GM21360 (cell line): Measurements from ENCODE around the gene MRPL55.
A peak's percentile ranks its signal among the peaks of the same experiment; 100 is the strongest.

ENCODE experiments used
- ATAC-seq: cut with Tn5 transposase; IDR thresholded peaks from one replicate; pipeline ENCODE4 v1.9.1; 2021; ENCODE audit warnings: mild to moderate bottlenecking, moderate library complexity; ENCODE audit not compliant: unreplicated experiment

The MRPL55 gene

GRCh38 chr1:228102791-228103620, 6.1 kb downstream of the MRPL55 start, which contains the start of gene C1orf35:
Gene C1orf35, minus strand, starts transcription at chr1:228103325. Its CDS starts 98 bp downstream, at chr1:228103227.
- ATAC-seq, result peak; percentile 62

GRCh38 chr1:228101994-228102790, 6.9 kb downstream of the MRPL55 start:
- peak; percentile 31 for ATAC-seq

- peak; percentile 5 for ATAC-seq
Observed at GRCh38 chr1:228101614-228101993, 7.5 kb downstream of the MRPL55 start.

DNA sequence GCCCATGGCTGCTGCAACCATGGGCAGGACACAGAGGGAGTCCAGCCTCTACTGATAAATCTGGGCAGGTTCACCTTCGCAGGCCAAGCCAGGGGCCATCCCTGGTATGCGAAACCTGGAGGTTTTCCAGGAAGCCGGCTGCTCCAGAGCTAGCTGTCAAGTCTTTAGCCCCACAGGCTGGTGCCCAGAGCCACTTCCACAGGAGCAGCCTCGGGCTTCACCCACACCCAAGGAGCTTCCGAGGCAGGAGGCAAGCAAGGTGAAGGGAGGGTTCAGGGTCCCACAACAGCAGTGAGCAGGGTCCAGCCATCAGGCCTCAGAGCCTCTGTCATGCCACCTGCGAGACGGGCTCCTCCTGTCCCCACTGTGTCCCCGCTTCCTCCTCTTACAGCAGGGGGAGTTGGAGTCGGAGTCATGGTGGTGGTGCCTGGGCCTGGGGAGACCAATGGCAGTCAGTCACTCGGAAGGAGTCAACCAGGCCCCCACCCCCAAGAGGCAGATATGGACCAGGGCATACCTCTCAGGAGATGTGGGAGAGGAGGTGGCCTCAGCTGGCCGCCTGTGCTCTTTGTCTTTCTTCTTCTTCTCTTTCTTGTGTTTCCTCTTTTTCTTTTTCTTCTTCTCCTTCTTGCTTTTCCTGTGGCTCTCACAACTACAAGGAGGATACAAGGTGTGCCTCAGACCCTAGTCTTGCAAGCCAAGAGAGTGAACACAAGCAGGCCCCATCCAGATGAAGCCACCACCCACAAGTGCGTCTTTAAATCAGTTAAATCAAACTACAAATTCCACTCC, 8.1 kb downstream of the MRPL55 start:
- no peak for ATAC-seq

GRCh38 chr1:228099331-228099732, 9.8 kb downstream of the MRPL55 start:
- ATAC-seq, result no peak

DNA sequence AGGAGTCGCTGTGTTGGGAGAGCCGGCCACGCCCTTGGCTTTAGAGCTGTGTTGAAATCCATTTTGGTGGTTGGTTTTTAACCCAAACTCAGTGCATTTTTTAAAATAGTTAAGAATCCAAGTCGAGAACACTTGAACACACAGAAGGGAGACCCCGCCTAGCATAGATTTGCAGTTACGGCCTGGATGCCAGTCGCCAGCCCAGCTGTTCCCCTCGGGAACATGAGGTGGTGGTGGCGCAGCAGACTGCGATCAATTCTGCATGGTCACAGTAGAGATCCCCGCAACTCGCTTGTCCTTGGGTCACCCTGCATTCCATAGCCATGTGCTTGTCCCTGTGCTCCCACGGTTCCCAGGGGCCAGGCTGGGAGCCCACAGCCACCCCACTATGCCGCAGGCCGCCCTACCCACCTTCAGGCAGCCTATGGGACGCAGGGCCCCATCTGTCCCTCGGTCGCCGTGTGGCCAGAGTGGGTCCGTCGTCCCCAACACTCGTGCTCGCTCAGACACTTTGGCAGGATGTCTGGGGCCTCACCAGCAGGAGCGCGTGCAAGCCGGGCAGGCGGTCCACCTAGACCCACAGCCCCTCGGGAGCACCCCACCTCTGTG, 10.7 kb downstream of the MRPL55 start:
- ATAC-seq, result no peak

- ATAC-seq, result no peak
Observed at GRCh38 chr1:228097333-228098081, 11.6 kb downstream of the MRPL55 start.

- ATAC-seq, result no peak
Observed at GRCh38 chr1:228096416-228097332, 12.4 kb downstream of the MRPL55 start.

- no peak for ATAC-seq
Observed at GRCh38 chr1:228095938-228096337, 13.2 kb downstream of the MRPL55 start.

- ATAC-seq, result no peak
Observed at GRCh38 chr1:228095161-228095560, 13.9 kb downstream of the MRPL55 start.

DNA sequence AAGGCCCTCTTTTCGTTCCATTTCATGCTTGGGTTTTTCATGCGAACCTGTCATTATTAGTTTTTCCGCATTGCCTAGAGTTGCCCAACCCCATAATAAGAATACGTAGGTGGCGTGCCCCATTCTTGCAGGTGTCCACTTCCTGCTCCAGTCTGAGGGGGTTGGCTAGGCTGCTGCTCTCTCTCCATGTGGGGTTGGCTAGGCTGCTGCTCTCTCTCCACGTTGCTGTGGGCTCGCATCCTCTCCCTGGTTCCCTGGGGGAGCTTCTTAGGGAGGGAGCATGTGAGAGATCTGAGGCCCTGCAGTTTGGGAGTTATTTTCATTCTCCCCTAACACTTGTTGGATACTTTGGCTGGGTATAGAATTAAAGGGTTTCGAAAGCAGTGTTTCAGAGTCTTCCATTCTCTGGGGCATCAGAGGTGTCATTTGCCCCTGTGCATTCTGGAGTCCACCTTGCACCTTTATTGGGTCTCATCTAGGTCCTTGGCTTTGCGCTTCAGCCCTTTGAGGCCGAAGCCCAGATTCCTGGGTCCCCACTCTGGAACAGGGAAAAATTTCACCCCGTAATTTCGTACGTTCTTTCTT, 14.6 kb downstream of the MRPL55 start:
- no peak for ATAC-seq

DNA sequence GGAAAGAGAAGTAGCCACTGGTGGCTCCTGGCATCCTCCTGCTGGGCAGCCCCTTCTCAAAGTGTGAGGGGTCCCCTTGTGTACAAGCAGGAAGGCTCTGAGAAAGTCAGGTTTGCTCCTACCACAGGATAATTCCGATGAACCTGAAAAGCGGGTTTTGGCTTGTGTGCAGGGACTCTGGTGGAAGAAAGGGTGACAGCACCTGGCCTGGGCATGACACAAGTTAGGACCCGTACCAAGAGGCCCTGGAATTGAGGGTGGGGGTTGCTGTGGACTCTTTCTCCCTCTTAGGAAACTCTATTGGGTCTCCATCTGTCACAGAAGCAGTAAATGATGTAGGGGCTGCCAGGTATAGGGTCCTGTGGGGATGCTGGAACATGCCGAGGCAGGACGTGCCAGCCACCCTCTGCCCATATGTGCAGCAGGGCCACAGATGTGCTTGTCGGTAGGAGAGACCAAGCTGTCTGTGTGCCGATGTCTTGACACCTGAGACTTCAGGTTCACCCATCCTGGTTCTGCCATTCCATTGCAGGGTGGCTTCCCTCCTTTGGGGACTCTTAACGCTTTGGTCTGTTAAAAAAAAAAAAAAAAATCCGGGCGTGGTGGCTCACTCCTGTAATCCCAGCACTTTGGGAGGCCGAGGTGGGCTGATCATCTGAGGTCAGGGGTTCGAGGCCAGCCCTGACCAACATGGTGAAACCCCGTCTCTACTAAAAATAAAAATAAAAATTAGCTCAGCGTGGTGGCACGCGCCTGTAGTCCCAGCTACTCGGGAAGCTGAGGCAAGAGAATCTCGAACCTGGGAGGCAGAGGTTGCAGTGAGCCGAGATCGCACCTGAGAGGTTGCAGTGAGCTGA, 15.8 kb downstream of the MRPL55 start:
- ATAC-seq, result no peak

GRCh38 chr1:228092342-228093049, 16.6 kb downstream of the MRPL55 start:
- ATAC-seq, result no peak

GRCh38 chr1:228091084-228091483, 18.0 kb downstream of the MRPL55 start:
- no peak for ATAC-seq

DNA sequence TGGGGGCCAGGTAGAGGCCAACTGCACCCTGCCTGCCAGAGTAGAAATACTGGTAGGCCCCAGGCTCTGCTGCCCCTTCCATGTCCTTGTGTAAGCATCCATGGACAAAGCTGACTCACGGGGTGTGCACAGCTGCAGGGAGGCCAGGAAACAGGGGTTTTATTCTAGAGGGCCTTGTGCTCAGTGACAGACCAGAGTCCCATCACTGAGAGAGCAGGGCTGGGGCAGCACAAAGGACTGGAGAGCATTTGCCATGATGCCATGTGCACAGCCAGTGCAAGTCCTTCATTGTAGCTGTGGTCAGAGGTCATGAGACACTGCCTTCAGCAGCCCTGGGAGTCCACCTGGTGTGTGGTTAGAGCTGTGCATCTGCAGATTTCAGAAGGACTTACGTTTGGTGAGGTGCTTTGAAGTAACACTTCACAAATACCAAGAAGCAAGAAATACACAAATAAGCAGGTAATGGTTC, 18.5 kb downstream of the MRPL55 start:
- no peak for ATAC-seq

DNA sequence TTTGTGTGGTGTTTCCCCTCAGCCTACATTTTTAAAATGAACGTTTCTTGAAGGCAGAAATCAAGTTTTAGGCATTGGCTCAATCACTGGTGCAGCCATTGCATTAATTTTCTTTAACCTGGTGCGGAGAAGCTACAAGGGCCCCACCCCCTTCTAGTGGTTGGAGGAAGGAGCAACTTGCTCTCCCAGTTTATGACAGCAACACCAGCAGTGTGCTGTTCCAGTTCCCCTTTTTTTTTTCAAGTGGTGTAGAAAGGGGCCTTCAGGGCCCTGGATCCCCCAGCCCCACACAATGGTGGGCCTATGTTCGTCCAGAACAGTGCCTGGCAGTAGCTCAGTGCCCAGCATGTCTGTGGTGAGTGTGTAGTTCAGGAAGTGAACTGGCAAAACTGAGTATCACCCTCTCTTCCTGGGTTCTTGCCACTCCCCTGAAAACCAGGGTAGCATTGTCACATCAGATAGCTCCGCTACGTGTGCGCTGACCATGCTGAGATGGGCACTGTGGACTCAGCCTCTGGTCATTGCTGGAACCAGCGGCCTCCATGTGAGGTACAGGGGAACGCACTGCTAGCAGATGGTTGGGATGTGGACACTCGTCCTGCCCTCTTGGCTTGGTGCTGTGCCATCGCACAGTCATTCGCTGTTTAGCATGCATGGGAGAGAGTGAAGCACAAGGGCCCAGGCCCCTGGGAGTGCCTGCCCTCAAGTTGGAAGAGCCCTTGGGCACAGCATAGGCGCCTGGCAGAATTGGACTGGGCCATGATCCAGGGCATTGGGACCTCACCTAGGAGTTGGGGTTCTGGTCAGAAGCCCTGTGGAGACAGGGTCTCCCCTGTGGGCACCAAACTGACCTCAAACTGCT, 19.3 kb downstream of the MRPL55 start:
- no peak for ATAC-seq
